NCI-H146 (cell line): Measurements from ENCODE around the gene MAPT.
A peak's percentile ranks its signal among the peaks of the same experiment; 100 is the strongest.

Experiments used
- DNase-seq: peaks from one replicate; lab custom pipeline; 2025; lab: John Stamatoyannopoulos, UW

Gene MAPT

GRCh38 chr17:45973946-45974859, 79.8 kb downstream of the MAPT start:
- DNase-seq, result no peak

- no peak for DNase-seq
These were observed 80.7 kb downstream of the MAPT start for GRCh38 chr17:45974916-45975630.

GRCh38 chr17:45975640-45976295, 81.4 kb downstream of the MAPT start:
- DNase-seq, result no peak

DNA sequence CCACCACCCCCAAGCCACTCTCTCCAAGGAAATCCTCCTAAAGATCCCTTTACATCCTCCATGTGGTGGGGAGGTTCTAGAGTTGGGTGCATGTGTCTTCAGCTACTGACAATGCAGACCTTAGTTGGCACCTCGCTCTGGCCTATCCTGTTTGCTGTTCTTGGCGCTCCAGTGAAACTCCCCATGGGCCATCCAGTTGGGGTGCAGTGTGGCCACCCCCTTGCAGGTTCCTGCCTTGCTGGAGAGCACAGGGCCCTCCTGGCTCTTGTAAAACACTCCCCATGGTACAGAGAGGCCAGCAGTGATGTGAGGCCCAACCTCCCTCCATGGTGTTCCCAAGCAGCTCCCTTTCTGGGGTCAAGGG, 82.0 kb downstream of the MAPT start:
- DNase-seq, result no peak

GRCh38 chr17:45976755-45977505, 82.6 kb downstream of the MAPT start:
- DNase-seq, result no peak

DNA sequence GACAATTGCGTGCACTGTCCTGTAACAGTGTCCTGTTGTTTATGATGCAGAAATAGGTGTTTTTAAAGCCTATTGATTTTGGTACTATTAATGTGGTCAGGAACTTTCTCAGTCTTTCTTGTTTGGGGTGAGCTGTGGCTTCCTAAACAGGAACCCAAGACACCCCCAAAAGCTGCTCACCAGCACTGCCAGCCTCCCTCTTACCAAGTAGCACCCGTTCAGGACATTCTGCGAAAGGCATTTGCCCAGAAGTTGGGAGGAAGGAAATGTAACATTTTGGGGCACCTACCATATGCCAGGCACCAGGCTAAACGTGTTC, 83.1 kb downstream of the MAPT start:
- no peak for DNase-seq

- DNase-seq, result no peak
These were observed 83.7 kb downstream of the MAPT start for GRCh38 chr17:45977976-45978626.

GRCh38 chr17:45979137-45979536, 84.8 kb downstream of the MAPT start:
- no peak for DNase-seq

GRCh38 chr17:45980855-45981254, 86.5 kb downstream of the MAPT start:
- DNase-seq, result peak; percentile 50

- no peak for DNase-seq
These were observed 87.0 kb downstream of the MAPT start for GRCh38 chr17:45981306-45981705.

GRCh38 chr17:45982791-45983613, 88.6 kb downstream of the MAPT start:
- no peak for DNase-seq

GRCh38 chr17:45983614-45984310, 89.4 kb downstream of the MAPT start:
- DNase-seq, result no peak

DNA sequence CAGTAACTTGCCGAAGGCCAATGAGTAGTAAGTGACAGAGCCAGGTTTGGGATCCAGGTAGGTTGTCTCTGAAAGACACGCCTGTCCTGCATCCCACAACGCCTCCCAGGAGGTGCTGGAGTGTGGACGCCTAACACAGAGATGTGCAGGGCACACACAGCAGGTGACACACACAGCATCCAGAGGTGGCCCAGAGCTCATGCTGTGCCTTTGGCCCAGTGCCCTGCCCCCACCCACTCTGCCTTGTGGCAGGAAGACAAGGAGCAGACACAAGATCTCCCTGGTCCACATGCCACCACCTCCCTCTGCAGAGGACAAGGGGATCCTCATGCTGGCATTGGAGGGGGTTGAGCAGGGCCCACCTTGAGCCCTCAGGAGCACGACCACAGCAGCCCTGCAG, 90.0 kb downstream of the MAPT start:
- DNase-seq, result no peak

DNA sequence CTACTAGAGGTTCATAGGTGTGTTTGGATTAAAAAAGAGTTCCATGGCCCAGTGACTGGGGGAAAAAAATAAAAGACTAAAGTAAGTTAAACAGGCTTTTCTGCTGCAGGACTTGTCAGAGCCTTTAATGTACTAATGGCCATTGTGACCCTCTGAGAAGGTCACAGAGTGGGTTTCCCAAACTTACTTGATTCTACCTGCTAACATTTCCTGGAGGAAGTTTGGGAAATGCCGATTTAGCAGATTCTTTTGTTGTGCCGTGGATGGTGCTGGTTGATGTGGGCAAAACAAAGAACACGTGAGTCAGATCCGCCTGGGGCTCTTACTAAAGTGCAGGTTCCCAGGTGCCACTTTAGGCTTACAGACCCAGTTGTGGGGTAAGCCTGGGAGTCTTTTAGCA, 91.1 kb downstream of the MAPT start:
- no peak for DNase-seq

- no peak for DNase-seq
These were observed 91.7 kb downstream of the MAPT start for GRCh38 chr17:45986056-45986455.

- no peak for DNase-seq
These were observed 93.4 kb downstream of the MAPT start for GRCh38 chr17:45987706-45988105.

GRCh38 chr17:45989759-45990158, 95.4 kb downstream of the MAPT start:
- DNase-seq, result no peak

DNA sequence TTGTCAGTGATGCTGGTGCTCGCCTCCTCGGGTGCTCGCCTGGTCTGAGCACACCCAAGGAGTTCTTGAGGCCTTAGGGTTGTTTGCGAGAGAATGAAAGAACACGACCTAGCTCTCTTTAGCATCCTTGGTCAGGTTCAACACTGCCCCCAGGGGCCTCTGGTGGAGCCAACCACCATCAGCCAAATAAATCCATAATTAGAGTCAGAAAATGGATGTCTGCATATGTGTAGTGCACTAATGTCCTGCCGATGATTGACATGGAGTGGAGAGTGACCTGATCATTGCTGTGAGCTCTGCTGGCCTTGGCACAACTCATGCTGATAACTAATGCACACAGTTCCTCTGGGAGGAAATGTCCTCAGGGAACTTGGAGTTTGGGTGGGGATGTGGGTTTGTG, 96.5 kb downstream of the MAPT start:
- DNase-seq, result no peak

GRCh38 chr17:45991341-45991740, 97.0 kb downstream of the MAPT start:
- no peak for DNase-seq

- DNase-seq, result no peak
These were observed 97.8 kb downstream of the MAPT start for GRCh38 chr17:45992175-45992574.
